Stimulated activated CD8-positive, alpha-beta memory T cell treated with anti-CD3 and anti-CD28 coated beads, Interleukin-4, amount 100 ng/mL, for 1 hour (primary cell): ENCODE data around the gene HOXC10.

Experiments
- DNase-seq, 2 donors: peaks; one replicate each; pipeline ENCODE4 v3.0.0-alpha.2; 2020; ENCODE audit warnings: low read depth in 2 of 2, low spot score in 1 of 2

Gene HOXC10

DNA sequence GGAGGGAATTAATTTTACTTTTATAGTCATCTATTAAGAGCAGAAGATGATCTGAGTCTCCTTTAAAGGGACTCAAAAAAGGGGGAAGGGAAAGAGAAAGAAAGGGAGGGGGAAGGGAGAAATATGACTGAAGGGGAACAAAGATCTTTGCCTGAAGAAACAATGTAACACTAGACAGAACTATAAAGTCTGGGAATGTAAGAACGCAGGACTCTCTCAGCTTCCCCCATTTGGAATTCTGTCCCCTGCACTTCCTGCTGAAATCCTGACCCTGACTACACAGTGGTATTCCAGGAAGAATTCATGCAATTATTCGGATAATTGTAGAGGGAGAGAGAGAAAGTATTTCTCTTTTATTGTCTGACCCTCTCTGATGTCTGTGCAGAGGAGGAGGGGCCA, 20.6 kb upstream of the HOXC10 start:
- no peak for DNase-seq

DNA sequence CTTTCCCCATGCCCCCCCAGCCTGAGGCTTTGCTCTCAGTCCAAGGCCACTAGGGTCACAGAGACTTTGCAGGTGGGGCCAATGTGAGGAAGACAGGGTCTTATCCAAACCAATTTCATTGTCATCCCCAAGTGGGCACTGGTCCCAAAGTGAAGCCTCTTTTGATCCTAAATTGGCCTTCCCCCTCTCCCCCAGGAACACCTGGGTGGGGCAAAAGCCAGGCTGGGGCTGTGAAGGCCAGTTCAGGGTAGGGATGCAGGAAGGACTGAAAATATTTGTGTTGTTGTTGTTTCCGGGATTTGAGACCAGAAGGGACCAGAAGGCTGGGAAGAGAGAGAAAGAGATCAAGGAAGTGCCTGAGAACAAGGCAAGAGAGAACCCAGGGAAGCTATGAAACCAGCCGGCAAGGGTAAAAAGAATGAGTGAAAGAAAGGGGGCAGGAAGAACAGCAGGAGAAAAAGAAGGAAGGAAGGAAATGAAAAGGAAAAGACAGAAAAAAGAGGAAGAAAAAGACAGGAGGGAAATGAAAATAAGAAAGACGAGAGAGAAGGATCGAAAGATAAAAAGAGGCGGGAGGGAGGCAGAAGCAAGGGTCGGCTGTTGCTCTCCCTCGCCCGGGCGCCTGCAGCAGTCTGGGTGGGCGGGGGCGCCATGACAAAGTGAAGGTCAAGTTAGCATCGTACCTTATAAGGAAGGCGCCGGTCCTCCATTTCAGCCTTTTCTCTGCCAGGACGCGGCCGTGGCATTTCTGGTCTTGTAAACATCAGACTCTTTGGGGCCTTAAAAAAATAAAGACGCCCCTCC, 19.5 kb upstream of the HOXC10 start:
- DNase-seq, result no peak

DNA sequence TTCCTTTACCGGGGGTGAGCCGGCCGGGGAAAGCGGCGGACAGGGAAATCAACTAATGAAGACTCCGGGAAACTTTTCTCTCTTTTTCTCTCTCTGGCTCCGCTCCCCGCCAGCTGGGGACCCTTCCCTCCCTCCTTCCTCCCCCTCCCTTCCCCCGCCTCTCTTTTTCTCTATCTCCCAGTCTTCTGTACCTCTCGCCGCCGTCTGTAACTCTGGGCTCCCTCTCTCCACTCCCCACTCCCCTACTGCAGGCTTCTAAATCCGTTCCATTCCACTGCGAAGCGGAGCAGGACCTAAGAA, 18.9 kb upstream of the HOXC10 start:
- no peak for DNase-seq

DNA sequence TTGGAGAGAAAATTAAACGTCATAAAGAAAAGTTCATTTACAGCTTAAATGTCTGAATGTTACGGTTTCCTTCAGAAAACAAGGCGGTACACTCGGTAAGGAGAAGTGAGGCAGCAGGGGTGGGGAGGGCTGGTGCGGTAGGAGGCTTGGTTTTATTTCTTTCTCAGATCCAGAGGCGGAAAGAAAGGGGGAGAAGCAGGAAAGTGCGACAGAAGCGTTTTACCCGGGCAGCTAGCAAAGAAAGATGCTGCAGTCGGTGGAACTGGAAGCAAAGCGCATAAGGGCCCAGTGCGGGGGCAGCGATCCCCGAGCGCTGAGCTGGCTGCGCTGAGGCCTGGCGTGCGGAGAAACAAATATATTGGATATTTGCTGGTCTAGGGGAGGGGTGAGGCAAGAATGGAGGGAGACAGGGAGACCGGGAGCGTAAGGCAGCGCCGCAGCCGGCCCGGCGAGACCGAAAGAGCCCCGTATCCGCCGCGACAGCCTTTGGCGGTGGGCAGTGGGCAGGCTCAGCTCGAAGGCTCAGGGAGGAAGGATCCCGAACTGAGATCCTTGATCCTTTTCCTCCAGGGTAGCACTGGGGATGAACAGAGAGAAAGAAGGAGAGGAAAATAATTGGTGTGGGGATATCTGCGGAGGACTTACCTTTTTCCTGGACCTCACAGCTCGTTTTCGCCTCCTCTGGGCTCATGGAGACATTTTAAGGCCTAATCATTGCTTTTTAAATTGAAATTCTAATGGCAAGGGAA, 18.4 kb upstream of the HOXC10 start:
- DNase-seq, result no peak

DNA sequence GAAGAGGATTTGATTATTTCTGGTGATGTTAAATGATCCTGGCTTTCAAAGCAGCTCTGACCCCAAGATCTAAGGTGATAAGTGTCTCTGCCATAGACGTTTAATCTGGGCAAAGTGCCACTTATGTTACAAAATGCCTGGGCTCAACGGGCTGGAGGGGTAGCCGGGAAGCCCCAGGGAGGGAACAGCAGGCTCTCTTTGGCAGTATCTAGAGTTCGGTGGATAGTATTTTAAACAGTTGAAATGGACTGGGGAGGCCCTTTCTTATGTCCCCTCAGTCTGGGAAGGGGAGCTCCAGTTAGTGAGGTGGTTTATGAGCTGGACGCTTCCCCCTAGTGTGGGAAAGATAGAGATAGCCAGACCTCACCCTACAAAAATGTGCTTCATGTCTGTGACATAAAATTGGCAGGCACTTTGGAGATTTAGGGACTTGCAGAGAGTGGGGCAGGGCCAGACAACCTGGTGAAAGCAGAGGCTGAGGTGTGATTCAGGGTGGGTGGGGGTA, 17.5 kb upstream of the HOXC10 start:
- no peak for DNase-seq

DNA sequence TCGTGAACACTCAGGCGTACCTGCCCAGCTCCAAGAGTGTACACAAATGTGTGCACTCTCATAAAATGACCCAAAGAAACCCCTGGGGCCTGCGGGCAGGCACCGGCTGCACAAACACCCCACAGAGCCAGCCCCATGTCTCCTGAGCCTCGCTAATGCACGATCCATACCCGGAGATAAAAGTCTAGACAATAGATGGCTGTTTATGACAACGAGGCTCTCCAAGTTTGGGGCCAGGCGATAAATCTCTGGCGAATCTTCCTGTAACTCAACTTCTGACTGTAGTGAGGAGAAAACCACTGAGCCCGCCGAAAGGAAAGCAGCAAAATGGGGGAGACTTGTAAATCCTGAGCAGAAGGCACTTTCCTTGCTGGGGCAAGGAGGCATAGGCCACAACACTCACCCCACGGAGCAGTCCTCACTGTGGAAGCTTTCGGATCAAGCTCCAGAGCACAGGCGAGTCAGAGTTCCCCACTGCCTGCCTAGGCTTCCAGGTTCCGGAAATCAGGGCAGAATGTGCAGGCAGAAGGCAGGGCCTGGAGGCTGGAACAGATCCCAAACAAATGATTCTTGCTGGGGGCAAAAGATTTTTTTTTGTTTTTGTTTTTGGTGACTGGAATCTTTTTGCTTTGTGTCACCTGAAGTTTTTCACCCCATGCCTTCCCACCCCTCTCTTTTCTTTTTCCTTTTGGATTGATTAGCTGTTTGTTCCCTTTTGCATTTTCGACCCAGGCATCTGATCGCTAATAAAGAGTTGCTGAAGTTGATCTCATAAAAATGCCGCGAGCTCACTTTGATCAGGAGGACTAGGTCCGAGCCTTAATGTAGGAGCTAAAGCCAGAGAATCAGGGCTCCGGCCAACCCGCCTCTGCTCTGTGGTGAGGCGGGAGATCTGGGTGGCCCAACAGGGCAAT, 16.5 kb upstream of the HOXC10 start:
- DNase-seq, result no peak

DNA sequence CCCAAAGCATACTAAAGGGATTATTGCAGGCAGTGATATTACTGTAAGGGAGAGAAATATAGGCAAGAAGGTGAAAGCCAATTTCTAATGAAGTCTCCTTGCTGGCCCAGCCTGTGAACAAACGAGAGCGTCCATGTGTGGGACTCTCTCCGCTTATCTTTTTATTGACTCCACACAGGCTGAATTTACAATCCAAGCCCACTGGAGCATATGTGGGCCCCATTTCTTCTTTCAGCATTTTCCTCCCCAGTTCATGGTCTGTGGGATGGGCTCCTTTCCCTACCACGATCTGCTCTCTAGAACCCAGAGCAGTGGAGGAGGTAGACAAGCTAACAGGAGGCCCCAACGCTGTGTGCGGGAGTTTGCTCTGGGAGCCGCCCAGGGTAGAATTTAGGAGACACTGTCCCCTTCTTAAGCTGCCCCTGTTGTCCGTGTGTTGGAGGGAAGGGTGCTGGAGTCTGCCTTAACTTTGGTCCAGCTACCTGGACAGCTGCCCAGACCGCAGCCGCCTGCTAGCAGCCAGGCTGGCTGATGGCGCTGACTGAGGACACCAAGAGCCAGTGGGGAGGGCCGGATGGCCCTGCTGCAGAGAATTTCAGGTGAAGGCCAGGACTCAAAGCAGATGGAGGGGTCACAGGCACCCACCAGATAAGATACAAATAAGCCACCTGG, 15.2 kb upstream of the HOXC10 start:
- DNase-seq, result no peak

DNA sequence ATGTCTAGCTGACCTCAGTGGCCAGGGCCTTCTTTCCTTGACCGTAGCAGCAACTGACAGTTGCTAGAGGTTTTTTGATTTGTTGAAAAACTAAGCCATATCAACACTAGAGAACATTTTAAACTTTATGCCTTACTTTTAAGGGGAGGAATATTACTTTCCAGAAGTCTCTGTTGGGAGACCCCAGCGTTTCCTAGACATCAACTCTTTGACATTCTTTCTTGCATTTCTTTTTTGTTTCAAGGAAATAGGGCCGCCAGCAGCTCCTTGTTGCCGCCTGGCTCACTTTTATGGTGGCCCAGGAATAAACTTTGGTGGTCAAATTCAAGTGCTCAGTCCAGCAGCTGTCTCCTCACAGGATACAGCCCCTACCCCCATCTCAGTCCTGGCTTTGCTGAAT, 14.5 kb upstream of the HOXC10 start:
- DNase-seq, result no peak

DNA sequence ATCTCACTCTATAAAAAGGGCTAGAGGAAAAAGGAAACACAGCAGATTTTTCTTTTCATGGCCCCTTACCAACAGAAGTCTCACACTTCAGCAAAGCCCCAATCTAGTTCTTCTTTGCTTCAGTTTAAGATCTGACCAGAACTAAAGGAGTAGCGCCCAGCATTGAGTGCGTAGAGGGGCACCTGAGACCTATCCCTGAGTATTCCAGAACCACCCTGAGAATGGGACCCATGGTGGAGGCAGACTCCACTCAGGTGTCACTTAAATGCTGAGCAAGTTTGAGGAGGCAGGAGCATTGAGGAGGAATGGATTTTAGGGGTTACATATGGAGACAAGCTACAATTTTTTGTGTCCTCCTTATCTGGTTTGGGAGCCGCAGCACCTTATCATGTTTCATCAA, 13.8 kb upstream of the HOXC10 start:
- no peak for DNase-seq

DNA sequence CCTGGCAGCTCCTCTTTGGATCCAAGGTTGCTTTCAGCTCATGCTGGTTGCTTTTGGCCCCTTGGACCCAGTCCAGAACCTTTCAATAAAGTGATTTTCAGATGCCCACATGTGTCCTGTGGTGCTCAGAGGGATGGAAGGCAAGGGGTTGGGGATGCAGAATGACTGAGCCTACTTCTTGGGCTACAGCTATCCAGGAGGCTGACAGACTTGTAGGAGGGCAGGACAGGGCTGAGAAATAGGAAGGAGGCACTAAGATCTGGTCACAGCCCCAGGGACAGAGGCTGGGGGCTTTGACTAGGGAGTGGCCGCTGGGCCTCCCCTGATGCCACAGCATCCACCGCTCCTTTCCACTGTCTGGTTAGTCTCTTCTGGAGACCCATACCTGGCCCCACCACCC, 13.3 kb upstream of the HOXC10 start:
- DNase-seq, result no peak

DNA sequence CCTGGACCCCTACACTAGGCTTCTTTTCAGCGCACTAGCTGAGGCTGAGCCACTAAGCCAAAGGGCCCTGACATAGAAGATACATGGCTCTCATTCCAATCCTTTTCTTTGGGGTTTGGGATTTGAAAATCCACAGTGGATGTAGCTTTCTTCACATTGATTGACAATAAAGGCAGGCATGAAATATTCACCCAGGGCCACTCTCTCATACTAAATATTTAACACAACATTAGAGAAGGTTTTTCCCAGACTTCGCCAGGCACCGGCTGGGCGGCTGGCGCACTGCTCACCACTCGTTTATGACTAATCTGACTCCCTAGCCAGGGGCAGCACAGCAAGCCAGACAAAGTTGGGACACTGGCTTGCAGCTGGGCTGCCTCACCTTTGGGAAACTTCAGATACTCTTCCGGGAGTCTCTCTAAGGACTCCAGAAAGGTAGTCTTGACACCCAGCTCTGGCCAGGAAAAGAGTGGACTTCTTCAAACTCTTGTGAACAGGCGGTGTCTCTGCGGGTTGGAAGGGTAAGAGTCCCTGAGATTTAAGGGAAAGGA, 12.7 kb upstream of the HOXC10 start:
- no peak for DNase-seq

DNA sequence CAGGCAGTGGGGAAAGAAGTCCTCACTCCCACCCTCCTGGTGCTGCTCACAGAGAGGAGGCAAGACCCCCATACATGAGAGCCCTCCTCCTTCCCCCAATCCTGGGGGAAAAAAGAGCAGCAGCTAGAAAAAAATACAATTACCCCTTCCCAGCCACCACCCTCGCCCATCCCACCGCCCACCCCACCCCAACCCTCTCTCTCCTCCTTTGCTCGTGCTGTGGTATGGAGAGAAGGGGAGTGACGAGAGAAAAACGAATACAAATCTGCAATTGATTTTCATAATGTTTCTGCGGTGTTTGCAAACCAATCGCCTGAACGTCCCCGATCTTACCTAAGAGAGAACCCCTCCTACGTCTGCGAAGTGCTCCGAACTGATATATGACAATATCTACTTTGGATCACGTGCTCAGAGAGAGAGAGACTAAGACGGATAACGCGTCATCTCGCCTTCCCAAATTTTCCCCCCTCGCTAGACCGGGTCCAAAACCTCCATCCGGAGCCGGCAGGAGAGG, 12.2 kb upstream of the HOXC10 start, which contains the start of gene HOXC11:
HOXC11 (plus strand) TSS at position 405 of the 514 bp plus-strand sequence. CDS start 116 bp downstream, outside the sequence.
- DNase-seq, result no peak

DNA sequence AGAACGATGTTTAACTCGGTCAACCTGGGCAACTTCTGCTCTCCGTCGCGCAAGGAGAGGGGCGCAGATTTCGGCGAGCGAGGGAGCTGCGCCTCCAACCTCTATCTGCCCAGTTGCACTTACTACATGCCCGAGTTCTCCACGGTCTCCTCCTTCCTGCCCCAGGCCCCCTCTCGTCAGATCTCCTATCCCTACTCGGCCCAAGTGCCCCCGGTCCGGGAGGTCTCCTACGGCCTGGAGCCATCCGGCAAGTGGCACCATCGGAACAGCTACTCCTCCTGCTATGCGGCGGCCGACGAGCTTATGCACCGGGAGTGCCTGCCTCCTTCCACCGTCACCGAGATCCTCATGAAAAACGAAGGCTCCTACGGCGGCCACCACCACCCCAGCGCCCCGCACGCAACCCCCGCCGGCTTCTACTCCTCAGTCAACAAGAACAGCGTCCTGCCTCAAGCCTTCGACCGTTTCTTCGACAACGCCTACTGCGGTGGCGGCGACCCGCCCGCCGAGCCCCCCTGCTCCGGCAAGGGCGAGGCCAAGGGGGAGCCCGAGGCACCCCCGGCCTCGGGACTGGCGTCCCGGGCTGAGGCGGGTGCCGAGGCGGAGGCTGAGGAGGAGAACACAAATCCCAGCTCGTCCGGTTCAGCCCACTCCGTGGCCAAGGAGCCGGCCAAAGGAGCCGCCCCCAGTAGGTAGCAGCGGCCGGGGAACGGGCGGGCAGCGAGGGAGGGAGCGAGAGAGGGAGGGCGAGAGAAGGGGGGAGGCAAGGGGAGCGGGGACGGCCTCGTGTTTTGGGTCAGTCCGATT, 11.5 kb upstream of the HOXC10 start:
- DNase-seq, result no peak

DNA sequence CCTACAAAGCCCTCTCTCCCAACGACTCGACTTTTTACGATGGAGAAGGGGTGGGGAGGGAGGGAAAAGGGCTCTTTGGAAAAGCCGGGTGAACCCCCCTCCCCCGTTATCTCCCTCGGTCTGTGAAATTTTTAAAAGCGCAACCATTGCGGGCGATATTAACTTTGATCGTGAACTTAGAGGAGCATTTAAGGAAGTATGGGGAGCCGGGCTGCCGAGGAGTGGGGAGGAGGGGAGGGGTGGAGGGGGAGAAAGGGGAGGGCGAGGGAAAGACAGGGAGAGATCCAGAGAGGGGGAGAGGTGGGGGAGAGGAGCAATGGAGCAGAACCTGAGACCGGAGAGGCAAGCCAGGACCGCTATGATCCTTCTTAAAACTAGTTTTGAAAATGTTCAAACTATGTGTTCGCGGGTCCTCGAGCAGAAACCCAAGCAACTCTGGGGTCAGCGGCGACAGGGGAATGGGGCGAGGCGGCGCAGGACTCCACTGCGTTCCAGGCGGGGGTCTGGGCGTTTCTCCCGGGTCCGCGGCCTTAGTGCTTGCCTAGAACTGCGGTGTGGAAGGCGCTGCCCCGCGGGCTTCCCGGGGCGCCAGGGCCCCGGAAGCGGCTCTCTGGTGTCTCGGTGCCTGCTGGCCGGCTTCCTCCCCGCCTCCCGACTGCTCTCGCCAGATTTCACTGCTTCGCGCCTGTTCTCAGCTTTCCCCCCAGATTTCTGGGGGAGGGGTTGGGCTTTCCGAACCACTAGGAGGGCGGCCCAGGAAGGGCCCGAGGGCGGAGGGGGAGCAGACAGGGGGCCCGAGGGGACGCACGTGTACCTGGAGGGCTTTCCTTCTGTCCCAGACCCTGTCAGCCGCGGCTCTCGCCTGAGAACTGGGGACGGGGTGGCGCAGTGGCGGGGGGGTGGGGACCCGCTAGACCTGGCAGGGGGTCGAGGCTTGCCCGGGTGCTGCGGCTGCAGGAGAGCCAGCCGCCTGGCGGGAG, 10.6 kb upstream of the HOXC10 start, which contains the start of gene HOTAIR:
HOTAIR (minus strand) TSS at position 871 of the 980 bp plus-strand sequence.
- DNase-seq, result no peak

DNA sequence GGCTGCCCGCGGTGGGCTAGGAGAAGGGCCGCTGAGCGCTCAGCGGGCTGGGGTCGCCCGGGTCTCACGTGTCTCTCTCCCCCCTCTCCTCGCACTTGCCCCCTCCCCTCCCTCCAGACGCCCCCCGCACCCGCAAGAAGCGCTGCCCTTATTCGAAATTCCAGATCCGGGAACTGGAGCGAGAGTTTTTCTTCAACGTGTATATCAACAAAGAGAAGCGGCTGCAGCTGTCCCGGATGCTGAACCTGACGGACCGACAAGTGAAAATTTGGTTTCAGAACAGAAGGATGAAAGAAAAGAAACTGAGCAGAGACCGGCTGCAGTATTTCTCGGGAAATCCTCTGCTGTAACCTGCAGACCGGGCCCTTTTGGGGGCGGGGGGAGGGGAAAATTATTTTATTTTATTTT, 9.9 kb upstream of the HOXC10 start:
- DNase-seq, result no peak

DNA sequence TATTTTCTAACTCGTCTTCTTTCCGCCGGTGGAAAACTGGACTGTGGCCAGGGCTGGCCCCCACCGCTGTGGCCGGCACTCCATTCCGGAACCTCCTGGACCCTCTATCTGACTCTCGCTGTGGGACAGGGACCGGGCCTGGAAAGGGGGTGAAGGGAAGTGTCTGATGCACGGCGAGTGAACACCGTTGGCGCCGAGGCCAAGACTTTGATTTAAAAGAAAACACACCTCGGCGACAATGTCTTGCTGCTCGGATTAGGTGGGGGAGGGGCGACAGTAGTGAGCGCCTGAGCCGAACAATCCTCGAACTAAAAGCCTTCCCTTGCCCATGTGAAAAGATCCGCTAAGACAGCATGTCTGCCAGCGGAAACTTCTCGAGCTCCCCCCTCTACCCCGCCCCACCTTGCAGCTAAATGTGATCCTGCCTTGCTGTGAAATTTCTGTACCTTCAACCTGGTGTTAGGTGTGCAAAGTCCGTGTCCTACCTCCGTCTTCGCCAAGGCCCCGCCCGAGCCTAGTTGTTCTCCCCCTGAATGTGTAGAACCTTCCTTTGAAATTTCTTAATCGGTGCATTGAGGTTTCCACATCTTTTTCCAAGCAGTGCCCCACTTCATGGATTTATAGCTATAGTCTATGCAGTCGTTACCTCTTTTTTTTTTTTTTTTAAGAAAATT, 9.3 kb upstream of the HOXC10 start:
- no peak for DNase-seq

DNA sequence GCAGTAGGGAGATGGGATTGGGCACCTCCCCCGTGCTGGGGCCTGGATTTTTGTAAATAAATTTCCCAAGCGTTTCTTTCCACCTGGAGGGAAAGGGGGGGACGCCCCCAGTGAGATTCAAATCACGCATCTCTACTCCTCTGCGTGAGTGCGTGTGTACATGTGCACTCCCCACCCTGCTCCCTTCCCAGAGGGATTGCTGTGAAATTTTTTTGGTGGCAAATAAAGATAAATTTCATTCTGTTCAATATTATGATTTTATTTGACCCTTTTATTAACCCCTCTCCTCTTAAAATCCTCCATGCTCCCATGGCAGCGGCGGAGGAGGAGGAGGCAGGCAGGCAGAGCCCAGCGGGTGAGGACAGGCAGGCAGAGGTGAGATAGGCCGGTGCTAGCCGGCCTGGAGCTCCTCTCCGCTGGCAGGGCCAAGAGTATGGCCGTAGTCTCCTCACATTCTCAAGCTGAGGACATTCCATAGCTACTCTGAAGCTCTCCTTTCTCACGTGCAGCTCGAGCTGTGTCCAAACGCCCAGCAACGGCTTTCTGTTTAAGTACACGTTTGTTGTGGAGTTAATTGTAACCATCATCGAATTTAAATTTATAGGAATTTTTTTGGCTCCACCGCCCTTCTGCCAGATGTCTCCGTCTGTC, 8.6 kb upstream of the HOXC10 start:
- no peak for DNase-seq
